Measurements from ENCODE around the gene STUM.

STUM gene

GRCh38 chr1:226633541-226634165 lies 85.1 kb downstream of the STUM start:
- Histone ChIP-seq H2AFZ (ENCODE audit: low read depth, low read length, severe bottlenecking) (no peak overlapping the region), H3K4me3 (ENCODE audit: insufficient read depth, low read length, poor library complexity, severe bottlenecking) (no peak overlapping the region), H4K20me1 (ENCODE audit: low read depth, low read length) (no peaks in the 10 kb centered on the region), H3K9ac (ENCODE audit: low read length) (no peak overlapping the region), H3K79me2 (ENCODE audit: insufficient read depth, low read length) (no peaks in the 10 kb centered on the region), H3K9me2 (replicated peaks; ENCODE audit: insufficient read depth, low read length) (no peaks in the 10 kb centered on the region), H3K9me3 (ENCODE audit: insufficient read depth, low read length) (no peaks in the 10 kb centered on the region), H3K27ac (ENCODE audit: low read depth, low read length) (peak overlapping the region; percentile 30; the same call in 1 of the 2 replicates), H3K4me2 (ENCODE audit: low read depth, low read length, poor library complexity, severe bottlenecking) (no peak overlapping the region), H3K27me3 (ENCODE audit: low read length) (no peaks in the 10 kb centered on the region), H3K36me3 (ENCODE audit: low read length) (no peaks in the 10 kb centered on the region), H3F3A (ENCODE audit: insufficient read depth) (no peaks in the 10 kb centered on the region)
- TF ChIP-seq EZH2phosphoT487 (conservative IDR thresholded peaks at IDR 0.05; ENCODE audit: low read length) = no peak

GRCh38 chr1:226634166-226634588 lies 85.6 kb downstream of the STUM start:
- H3K9ac ChIP-seq (ENCODE audit: low read length) = no peak overlapping the region
- no peak overlapping the region for H3K4me3 ChIP-seq (ENCODE audit: insufficient read depth, low read length, poor library complexity, severe bottlenecking)
- no peaks in the 10 kb centered on the region for H3K27me3 ChIP-seq (ENCODE audit: low read length)
- H3K9me3 ChIP-seq (ENCODE audit: insufficient read depth, low read length) = no peaks in the 10 kb centered on the region
- H2AFZ ChIP-seq (ENCODE audit: low read depth, low read length, severe bottlenecking) = no peak overlapping the region
- no peak overlapping the region for H3K27ac ChIP-seq (ENCODE audit: low read depth, low read length)
- no peaks in the 10 kb centered on the region for H3K79me2 ChIP-seq (ENCODE audit: insufficient read depth, low read length)
- H3K36me3 ChIP-seq (ENCODE audit: low read length) = no peaks in the 10 kb centered on the region
- H3K4me2 ChIP-seq (ENCODE audit: low read depth, low read length, poor library complexity, severe bottlenecking) = no peak overlapping the region
- TF ChIP-seq, protein P1, sequence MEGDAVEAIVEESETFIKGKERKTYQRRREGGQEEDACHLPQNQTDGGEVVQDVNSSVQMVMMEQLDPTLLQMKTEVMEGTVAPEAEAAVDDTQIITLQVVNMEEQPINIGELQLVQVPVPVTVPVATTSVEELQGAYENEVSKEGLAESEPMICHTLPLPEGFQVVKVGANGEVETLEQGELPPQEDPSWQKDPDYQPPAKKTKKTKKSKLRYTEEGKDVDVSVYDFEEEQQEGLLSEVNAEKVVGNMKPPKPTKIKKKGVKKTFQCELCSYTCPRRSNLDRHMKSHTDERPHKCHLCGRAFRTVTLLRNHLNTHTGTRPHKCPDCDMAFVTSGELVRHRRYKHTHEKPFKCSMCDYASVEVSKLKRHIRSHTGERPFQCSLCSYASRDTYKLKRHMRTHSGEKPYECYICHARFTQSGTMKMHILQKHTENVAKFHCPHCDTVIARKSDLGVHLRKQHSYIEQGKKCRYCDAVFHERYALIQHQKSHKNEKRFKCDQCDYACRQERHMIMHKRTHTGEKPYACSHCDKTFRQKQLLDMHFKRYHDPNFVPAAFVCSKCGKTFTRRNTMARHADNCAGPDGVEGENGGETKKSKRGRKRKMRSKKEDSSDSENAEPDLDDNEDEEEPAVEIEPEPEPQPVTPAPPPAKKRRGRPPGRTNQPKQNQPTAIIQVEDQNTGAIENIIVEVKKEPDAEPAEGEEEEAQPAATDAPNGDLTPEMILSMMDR (IDR thresholded peaks at IDR 0.05; ENCODE audit: insufficient read depth, low read length, poor library complexity, severe bottlenecking) = peak; percentile 95
- no peak for TF ChIP-seq EZH2phosphoT487 (conservative IDR thresholded peaks at IDR 0.05; ENCODE audit: low read length)
- H3F3A ChIP-seq (ENCODE audit: insufficient read depth) = no peaks in the 10 kb centered on the region
- no peaks in the 10 kb centered on the region for H3K9me2 ChIP-seq (replicated peaks; ENCODE audit: insufficient read depth, low read length)
- H4K20me1 ChIP-seq (ENCODE audit: low read depth, low read length) = no peaks in the 10 kb centered on the region

DNA sequence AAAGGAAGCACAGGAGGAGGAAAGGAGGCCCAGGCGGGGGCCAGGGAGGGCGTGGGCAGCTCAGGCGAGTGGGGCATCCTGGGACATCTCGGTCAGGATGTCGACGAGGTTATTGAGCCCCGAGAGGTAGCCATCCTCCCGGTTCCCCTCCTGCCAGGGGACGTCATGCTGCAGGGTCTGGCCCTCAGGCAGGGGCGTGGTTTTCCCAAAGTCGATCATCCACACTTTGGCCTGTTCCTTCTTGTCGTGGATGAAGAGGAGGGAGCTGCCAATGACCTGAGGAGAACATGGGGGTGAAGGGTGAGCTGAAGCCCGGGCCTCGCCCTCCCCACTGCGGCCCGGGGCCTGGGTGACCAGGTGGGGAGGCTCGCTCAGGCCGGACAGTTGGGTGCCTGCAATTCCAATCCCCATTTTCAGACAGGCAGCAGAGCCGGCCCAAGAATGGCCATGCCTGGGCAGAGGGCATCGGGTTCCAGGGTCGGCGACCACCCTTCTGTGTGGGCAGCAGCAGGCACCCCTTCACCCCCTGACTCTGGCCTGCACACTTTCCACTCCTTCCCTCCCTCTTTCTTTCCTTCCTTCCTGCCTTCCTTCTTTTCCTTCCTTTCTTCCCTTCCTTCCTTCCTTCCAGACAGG lies 86.2 kb downstream of the STUM start:
- Histone ChIP-seq H3K4me3 (ENCODE audit: insufficient read depth, low read length, poor library complexity, severe bottlenecking) (no peak overlapping the region), H3F3A (ENCODE audit: insufficient read depth) (no peaks in the 10 kb centered on the region), H3K9me2 (replicated peaks; ENCODE audit: insufficient read depth, low read length) (no peaks in the 10 kb centered on the region), H3K36me3 (ENCODE audit: low read length) (no peaks in the 10 kb centered on the region), H3K27ac (ENCODE audit: low read depth, low read length) (no peak overlapping the region), H3K4me2 (ENCODE audit: low read depth, low read length, poor library complexity, severe bottlenecking) (no peak overlapping the region), H4K20me1 (ENCODE audit: low read depth, low read length) (no peaks in the 10 kb centered on the region), H2AFZ (ENCODE audit: low read depth, low read length, severe bottlenecking) (no peak overlapping the region), H3K9ac (ENCODE audit: low read length) (no peak overlapping the region), H3K79me2 (ENCODE audit: insufficient read depth, low read length) (no peaks in the 10 kb centered on the region), H3K27me3 (ENCODE audit: low read length) (no peaks in the 10 kb centered on the region), H3K9me3 (ENCODE audit: insufficient read depth, low read length) (no peaks in the 10 kb centered on the region)
- TF ChIP-seq EZH2phosphoT487 (conservative IDR thresholded peaks at IDR 0.05; ENCODE audit: low read length) = no peak
- TF ChIP-seq, protein P1 (IDR thresholded peaks at IDR 0.05; ENCODE audit: insufficient read depth, low read length, poor library complexity, severe bottlenecking) = no peak

GRCh38 chr1:226635456-226635941 lies 86.9 kb downstream of the STUM start:
- no peaks in the 10 kb centered on the region for H3K36me3 ChIP-seq (ENCODE audit: low read length)
- H4K20me1 ChIP-seq (ENCODE audit: low read depth, low read length) = no peaks in the 10 kb centered on the region
- H2AFZ ChIP-seq (ENCODE audit: low read depth, low read length, severe bottlenecking) = no peak overlapping the region
- no peak overlapping the region for H3K4me2 ChIP-seq (ENCODE audit: low read depth, low read length, poor library complexity, severe bottlenecking)
- H3K4me3 ChIP-seq (ENCODE audit: insufficient read depth, low read length, poor library complexity, severe bottlenecking) = no peak overlapping the region
- no peaks in the 10 kb centered on the region for H3K79me2 ChIP-seq (ENCODE audit: insufficient read depth, low read length)
- TF ChIP-seq, protein P1 (IDR thresholded peaks at IDR 0.05; ENCODE audit: insufficient read depth, low read length, poor library complexity, severe bottlenecking) = no peak
- no peak for TF ChIP-seq EZH2phosphoT487 (conservative IDR thresholded peaks at IDR 0.05; ENCODE audit: low read length)
- no peaks in the 10 kb centered on the region for H3K9me2 ChIP-seq (replicated peaks; ENCODE audit: insufficient read depth, low read length)
- no peaks in the 10 kb centered on the region for H3F3A ChIP-seq (ENCODE audit: insufficient read depth)
- no peaks in the 10 kb centered on the region for H3K9me3 ChIP-seq (ENCODE audit: insufficient read depth, low read length)
- H3K27me3 ChIP-seq (ENCODE audit: low read length) = no peaks in the 10 kb centered on the region
- no peak overlapping the region for H3K9ac ChIP-seq (ENCODE audit: low read length)
- peak overlapping the region; percentile 10; the same call in 1 of the 2 replicates for H3K27ac ChIP-seq (ENCODE audit: low read depth, low read length)

All from SU-DHL-6 (cell line).